ENCODE measurements around the gene BTG3. TPM values are rescaled to one million over a fixed set of nuclear protein-coding genes. Genes with fewer than 3 reads are reported as not detected.
A peak's percentile ranks its signal among the peaks of the same experiment; 100 is the strongest.

The BTG3 gene, protein sequence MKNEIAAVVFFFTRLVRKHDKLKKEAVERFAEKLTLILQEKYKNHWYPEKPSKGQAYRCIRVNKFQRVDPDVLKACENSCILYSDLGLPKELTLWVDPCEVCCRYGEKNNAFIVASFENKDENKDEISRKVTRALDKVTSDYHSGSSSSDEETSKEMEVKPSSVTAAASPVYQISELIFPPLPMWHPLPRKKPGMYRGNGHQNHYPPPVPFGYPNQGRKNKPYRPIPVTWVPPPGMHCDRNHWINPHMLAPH
- polyA plus RNA-seq (ENCODE audit: insufficient read length in 4 of 4): 10 to 100 TPM; 41.3 to 46.2 (median 45.0) TPM

DNA sequence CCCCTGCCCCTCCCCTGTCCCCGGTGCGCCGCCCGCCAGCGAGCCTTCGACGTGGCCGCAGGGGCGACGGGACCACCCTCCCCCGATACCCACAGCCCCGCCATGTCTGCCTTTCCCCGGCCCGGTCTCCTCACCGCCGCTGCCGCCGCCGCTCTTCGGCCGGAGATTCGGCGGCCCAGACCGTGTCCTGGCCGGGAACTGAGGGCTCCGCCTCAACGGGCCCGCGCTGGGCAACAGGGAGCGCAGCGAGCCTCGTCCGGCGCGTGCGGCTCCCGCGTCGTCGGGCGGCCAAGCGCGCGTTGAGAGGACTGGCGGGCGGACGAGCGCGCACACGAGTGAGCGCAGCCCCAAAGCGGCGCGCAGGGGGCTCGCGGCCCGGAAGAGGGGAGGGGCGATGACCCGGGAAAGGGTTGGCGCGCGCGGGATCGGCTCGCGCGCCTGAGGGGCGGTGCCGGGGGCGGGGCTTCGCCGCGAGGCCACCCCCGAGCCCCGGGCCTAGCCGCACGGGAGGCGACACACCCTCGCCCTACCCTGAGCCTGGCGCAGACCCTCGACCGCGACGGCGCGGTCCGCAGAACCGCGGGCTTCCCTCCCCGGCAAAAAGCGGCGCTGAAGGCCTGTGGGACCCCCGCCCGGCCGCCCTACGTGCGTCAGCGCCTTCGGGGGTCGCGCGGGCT, at the start of gene BTG3:
Gene BTG3, minus strand, starts transcription at position 337 of the 677 bp plus-strand sequence. CDS start 3,757 bp downstream, outside the sequence.
- DNase-seq (ENCODE audit: low read depth in 4 of 4, low spot score in 3 of 4): peak; percentile 64 to 77 (median 66)

DNA sequence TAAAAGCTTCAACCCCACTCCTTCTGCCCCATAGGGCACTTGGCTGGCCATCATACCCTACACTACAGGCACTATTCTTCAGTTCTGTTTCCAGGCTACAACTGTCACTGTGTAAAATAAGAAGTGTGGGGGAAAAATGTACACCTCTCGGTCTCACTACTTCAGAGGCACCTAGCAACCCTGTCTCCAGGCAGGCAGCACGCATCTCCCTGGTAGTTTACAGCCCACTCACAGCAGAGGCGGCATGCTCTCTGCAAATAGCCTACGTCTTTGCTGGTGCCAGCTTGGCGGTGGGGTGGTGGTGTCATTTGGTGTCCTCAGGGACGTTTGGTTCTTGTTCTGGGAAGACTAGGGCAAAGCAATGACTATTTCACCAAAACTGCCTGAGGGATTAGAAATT, 48.2 kb upstream of the BTG3 start:
- DNase-seq (ENCODE audit: low read depth in 4 of 4, low spot score in 3 of 4): no peak

DNA sequence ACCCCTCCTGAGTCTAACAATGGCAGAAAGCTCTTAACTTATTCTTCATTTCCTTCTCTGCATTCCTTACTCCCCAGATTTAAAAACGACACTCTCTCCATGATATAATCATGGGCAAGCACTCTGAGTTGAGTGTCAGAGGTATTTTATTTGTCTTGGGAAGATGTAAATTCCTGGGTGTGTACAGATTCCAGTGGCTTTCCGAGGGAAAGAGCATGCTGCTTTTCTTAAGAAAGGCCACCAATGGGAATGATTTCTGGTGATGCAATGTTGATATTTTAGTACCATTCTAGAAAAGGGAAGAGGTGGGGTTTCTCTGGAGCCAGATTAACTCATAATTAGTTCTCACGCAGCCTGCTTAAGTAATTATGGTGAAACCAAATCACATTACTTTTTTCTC, 47.8 kb upstream of the BTG3 start:
- DNase-seq (ENCODE audit: low read depth in 4 of 4, low spot score in 3 of 4): no peak

DNA sequence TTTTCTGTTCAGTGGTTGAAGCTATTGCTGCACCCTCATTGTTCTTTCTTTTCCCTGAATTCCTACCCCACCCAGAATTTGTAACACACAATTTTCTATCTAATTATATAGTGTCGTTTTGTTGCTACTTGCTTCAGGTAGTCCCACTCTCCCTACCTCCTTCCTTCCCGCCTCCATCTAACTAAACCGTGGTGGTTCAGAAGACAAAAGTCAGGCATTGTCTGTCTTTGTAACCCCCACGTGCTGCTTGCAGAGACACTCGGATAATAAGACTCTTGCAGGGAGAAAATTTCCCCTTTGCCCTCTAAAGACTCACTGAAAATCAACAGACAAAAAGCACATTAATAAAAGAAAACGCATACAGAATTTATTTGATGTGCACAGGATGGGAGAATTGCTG, 46.2 kb upstream of the BTG3 start:
- DNase-seq (ENCODE audit: low read depth in 4 of 4, low spot score in 3 of 4): no peak

DNA sequence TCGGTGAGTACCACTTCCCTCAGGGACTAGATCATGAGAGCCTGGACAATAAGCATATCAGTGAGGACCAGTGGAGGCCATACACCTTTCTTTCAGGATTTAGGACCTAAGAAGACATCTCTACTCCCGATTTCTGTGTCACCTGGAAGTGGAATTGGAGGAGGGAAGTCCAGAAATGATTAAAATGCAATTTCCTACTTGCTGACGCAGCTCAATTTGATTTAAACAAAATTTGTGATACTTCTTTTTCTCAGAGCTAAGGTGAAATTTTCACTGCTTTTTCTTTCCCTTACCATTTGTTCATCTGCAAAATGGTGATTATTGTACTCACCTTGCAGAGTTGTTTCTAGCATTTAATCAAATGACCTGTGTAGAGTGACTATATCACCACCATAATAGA, 38.8 kb upstream of the BTG3 start:
- no peak for DNase-seq (ENCODE audit: low read depth in 4 of 4, low spot score in 3 of 4)

DNA sequence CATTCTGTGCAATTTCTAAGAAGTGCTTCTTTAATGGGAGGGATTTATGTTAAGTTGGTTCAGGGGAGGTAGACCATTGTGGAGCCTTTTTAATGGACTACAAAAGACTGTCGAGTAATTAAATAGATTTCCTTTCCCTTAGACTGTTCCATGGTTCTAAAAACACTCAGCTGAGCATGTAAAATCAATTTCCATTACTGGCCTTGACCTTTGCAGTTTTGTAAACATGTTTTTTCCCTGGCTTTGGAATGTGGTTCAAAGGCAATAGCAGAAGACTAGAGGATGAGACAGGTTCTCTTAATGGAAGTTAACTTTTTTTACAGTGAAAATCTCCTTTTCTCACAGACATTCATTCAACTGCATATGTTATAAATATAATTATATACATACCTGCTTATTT, 37.6 kb upstream of the BTG3 start:
- DNase-seq (ENCODE audit: low read depth in 4 of 4, low spot score in 3 of 4): no peak

DNA sequence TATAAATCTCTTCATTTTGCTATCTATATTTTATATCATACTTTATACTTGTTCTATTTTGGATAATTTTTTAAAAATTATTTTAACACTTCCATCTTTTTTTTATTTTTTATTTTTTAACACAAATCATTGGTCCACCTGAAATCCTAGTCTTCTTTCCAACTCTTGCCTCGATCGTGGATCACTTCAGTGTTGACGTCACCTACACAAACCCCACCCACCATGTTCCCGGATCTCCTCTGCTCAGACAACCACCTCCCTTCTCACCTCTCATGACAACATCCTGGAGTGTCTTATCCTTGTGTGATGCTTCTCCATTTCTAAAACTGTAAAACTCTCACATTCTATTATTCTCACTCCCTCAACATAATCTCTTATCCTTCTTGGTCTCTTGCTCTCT, 34.1 kb upstream of the BTG3 start:
- DNase-seq (ENCODE audit: low read depth in 4 of 4, low spot score in 3 of 4): no peak

DNA sequence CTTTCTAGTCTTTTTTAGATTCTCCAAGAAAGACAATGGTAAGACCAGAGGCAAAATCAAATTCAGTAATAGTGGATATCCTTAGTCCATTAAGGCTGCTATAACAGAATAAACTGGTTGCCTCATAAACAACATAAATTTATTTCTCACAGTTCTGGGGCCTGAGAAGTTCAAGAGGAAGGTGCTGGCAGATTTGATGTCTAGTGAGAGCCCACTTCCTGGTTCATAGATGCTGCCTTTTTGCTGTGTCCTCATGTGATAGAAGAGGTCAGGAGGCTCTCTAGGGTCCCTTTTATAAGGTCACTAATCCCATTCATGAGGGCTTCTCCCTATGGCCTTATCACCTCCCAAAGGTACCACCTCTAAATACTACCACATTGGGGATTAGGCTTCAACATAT, 31.5 kb upstream of the BTG3 start:
- DNase-seq (ENCODE audit: low read depth in 4 of 4, low spot score in 3 of 4): no peak

DNA sequence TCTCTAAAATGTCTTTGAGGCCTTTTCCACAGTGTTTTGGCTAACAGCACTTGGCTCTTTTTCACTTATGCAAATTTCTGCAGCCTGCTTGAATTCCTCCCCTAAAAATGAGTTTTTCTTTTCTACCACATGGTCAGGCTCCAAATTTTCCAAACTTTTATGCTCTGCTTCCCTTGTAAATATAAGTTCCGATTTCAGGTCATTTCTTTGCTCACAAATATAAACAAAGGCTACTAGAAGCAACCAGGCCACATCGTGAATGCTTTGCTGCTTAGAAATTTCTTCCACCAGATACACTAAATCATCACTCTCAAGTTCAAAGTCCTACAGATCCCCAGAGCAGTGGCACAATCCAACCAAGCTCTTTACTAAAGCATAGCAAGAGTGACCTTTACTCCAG, 28.1 kb upstream of the BTG3 start:
- DNase-seq (ENCODE audit: low read depth in 4 of 4, low spot score in 3 of 4): no peak

DNA sequence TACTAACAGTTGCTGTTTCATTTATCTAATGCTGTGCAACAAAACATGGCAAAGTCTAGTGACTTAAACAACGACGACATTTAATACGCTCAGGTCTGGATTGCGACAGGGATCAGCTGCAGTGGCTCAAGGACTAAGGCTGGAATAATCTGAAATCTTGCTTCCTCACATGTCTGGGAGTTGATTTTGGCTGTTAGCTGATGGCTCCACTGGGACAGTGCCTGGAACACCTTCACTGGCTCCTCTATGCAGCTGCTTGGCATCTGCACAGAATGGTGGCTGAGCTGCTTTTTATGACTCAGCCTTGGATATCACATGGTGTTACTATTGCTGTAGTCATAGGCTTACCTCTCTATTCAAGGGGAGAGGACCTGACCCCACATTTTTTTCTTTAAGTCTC, 24.0 kb upstream of the BTG3 start:
- no peak for DNase-seq (ENCODE audit: low read depth in 4 of 4, low spot score in 3 of 4)

DNA sequence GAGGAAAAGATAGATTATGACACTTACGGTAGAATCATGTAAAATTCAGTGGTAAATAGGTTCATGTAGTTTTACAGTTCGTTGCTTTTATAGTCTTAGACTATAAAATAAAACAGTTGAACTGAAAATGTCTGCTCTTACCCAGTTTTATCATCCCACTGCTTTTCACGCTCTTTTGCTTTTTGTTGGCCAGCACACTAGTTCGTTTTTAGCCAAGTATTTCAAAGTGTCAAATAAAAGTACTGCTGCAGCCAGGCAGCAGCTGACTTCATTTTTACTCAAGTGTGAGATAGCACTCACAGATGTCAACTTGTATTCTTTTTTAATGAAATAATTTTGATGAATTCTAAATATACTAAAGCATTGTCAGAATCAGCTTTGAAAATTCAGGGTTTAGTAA, 18.5 kb upstream of the BTG3 start:
- peak in 1 of 4 donors; percentile 6 for DNase-seq (ENCODE audit: low read depth in 4 of 4, low spot score in 3 of 4)

DNA sequence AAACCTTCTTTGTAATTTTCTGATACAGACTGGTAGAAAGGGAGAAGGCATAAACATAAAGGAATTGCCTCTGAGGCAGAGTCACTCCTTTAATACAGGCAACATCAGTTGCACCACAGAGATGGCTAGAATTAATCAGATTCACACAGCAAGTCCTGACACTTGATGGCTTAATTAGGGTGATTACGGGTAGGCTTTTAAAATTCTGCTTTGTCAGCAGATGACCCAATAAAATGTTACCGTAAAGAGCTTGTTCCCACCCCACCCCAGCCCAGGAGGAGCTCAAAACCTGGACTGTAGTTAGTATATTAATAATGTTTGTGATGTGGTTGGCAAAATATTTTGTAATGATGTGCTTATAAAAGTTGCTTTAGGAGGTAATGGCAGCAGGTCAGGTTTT, 9.3 kb upstream of the BTG3 start:
- DNase-seq (ENCODE audit: low read depth in 4 of 4, low spot score in 3 of 4): no peak

DNA sequence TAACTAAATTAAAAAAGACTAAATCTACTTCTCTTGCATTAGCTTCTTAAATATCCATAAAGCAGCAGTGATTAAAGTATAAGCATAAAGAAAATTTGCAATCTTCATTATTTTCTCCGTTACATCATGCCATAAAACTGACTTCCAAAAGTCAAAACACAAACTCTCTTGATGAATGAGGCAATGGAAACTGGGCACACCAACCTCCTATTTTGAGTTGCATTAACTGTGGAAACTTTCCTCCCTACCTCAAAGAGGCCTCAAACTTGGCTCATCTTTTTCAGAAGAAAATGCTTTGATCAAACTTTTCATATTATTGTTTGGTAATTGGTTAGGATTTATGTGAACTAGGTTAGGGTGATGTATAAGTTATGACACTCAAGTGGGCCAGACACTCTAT, 4.1 kb upstream of the BTG3 start:
- no peak for DNase-seq (ENCODE audit: low read depth in 4 of 4, low spot score in 3 of 4)

DNA sequence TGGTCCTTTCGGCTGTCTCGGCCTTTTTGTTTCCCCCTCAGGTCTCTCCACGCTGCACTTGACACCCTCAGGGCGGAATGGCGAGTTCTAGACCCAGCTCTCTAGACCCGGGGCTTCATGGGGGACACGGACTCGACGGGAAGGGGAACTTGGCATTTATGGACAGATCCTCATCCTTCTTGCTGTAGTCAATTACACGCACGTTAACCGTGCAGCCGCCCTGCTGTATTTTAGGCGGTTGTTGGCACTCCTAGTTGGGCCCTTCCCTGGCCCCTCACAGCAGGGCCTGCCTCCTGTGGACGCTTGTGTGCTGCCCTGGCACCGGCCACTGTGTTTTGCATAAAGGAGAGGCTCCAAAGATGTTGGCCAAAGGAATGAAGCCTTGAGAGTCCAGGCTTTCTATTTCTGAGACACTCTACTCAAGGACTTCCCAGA, 558 bp upstream of the BTG3 start:
- DNase-seq (ENCODE audit: low read depth in 4 of 4, low spot score in 3 of 4): peak; percentile 5 to 41 (median 8)

DNA sequence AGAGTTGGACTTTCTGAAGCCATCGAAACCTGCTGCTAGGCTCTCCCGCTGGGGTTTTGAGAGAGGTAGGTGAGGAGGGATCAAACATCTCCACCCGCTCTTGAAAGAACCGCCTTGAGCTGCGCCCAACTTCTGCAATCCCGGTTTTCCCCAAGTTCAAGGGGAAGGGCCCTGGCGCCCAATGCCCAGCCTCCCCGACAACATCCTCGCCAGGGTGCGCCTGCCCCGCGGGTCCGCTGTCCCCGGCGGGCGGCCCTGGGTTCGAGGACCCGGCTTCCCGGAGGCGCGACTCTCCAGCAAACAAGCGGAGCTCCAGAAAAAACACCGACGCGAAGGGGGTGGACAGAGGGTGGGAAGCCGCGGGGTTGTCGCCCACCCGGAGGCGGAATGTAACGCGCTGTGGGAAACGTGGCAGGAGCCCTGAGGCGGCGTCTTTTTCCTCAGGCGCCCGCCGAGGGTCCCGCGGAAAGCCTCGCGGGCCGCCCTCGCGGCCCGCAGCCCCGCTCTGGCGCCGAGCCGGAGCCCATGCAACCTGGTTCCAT, 607 bp downstream of the BTG3 start:
- DNase-seq (ENCODE audit: low read depth in 4 of 4, low spot score in 3 of 4): peak; percentile 2 to 29 (median 14)

DNA sequence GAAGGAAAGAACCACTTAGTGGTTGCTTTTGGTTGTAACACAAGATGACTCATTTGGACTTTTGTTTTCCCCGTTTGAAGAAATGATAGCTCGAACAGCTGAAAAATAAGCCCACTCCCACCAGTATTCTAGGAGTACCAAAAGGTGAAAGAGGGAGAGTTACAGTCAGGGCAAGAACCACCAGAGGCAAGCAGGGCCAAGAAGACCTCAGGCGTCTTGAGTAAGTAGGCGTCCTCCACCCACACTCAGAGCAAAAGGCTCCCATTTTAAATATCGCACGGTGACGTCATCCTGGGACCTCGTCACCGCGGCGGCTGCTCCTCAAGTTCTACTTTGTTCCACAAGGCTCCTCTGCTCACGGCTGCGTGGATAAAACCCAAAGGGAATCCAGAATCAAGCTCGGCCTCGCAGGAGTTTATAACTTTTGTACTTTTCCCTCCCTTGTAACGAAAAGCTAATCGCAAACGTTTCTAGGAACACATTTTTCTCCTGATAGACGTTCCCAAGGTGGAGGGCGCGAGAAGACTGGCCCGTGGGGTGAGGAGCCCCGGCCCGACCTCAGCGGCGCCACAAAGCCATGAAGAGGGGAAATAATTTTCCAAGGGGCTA, 1.2 kb downstream of the BTG3 start:
- peak; percentile 77 to 87 (median 78) for DNase-seq (ENCODE audit: low read depth in 4 of 4, low spot score in 3 of 4)

DNA sequence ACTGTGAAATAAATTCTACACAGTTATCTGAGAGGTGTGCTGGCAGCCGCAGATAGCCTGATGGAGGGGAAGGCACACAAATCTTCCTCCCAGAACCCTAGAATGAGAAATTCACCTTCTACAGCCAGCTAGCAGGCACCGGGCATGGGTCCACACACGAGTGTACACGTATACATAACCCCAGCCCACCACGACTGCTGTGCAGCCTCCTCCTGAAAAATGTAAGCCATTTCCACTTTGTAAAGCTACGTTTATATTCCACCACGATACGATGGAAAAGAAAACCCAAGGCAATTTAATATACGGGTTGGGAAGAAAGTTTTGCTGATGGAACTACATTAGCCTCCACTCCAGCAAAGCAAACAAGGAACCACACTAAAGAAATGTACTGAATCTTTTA, 1.8 kb downstream of the BTG3 start:
- DNase-seq (ENCODE audit: low read depth in 4 of 4, low spot score in 3 of 4): peak in 2 of 4 donors; percentile 3 to 7

DNA sequence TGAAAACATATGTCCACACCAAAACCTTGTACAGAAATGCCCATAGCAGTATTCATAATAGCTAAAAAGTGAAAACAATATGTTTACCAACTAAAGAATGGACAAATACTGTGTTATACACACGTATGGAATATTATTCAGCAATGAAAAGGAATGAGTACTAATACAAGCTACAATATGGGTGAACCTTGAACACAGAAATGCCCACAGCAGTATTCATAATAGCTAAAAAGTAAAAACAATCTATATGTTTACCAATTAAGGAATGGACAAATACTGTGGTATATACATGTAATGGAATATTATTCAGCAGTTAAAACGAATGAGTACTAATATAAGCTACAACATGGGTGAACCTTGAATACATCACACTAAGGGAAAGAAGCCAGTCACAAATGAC, 3.0 kb downstream of the BTG3 start:
- no peak for DNase-seq (ENCODE audit: low read depth in 4 of 4, low spot score in 3 of 4)

DNA sequence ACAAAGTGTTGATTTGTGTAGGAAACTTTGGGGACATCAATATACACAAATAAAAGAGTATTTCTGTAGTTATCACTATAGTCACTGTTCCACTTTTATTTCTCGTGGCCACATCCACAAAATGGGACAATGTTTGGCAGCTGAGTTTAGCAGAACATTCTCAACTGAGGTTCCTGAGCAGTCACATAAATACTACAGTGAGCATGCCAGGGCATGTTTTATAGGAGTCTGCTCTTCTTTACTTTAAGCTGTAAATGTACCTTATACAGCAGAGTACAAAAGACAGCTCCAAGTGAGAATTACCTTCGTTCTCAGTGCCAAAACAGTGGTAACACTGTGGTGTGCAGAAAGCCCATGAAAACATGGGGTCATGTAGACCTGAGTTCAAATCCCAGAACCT, 5.0 kb downstream of the BTG3 start:
- no peak for DNase-seq (ENCODE audit: low read depth in 4 of 4, low spot score in 3 of 4)

DNA sequence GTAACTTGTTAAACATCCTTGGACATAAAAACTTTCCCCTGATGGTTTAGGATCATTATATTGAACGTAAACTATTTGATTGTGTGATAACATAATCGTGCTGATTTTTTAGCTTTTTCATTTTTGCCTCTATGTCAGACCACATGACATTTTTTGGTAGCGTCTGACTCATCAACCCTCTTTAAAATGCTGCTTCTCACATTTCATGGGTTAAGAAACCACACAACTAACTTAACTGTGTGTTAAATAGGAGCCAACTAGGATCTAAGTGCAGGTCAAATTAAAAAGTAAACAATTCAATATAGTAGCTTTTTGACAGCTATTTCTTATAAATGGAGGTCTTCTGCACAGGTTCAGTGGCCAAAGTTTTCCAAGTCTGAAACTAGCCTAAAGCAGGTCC, 9.8 kb downstream of the BTG3 start:
- no peak for DNase-seq (ENCODE audit: low read depth in 4 of 4, low spot score in 3 of 4)

DNA sequence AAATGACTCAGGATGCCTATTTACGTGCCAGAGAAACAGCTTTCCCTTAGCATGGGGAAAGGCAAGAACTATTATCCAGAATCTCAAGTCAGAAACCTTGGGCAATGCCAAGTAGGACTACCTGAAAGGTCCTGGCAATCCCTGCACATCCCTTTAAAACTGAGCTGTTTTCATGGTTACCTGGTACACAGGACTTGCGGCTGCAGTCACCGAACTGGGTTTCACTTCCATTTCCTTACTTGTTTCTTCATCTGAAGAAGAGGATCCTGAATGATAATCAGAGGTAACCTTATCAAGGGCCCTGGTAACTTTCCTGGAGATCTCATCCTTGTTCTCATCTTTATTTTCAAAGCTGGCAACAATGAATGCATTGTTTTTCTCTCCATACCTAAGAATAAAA, 14.3 kb downstream of the BTG3 start:
- no peak for DNase-seq (ENCODE audit: low read depth in 4 of 4, low spot score in 3 of 4)

DNA sequence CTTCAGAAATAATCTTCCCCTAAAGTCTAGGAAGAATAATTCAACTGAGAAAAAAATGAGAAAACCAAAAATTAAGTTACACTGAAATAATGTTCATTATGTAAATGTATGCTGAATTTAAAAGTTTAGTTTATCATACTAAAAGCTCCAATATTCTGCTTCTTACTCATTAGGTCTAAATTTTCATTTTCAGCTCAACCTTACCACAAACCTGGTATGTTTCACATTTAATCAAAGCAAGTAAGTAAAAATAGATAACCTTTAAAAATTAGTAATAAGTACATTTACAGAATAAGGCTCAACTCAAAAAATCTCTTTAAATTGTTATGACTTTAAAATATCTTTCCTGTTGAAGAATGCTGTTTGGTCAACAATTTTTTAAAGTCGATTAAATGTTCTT, 15.0 kb downstream of the BTG3 start:
- DNase-seq (ENCODE audit: low read depth in 4 of 4, low spot score in 3 of 4): no peak

Measured in right renal pelvis (tissue), 4 donors.